Right atrium auricular region (tissue), 2 donors: ENCODE data around the gene CASTOR1. TPM values are rescaled to one million over a fixed set of nuclear protein-coding genes. Genes with fewer than 3 reads are reported as not detected.

Source experiments
- DNase-seq: peaks from one replicate; pipeline ENCODE4 v3.0.0-alpha.2; 2019; ENCODE audit warnings: low spot score
- H3K27ac ChIP-seq, 2 donors: fragments of 200-600 bp; sonication (generic); 1 replicate in 1 of 2; 2 replicates in 1 of 2; pipeline ENCODE4 v1.5.1; 2016 to 2019
- H3K27me3 ChIP-seq, 2 donors: fragments of 200-600 bp; sonication (generic); one replicate each; pipeline versions ENCODE4 v1.5.1 to v1.6.0; 2017 to 2019
- H3K36me3 ChIP-seq: fragments of 200-600 bp; sonication (generic); one replicate; pipeline ENCODE4 v1.5.1; 2016
- H3K4me1 ChIP-seq, 2 donors: fragments of 200-600 bp; sonication (generic); one replicate each; pipeline versions ENCODE4 v1.5.1 to v1.6.0; 2017 to 2019
- H3K4me3 ChIP-seq, 2 donors: fragments of 200-600 bp; sonication (generic); 1 replicate in 1 of 2; 2 replicates in 1 of 2; pipeline ENCODE4 v1.5.1; 2017 to 2019; ENCODE audit warnings: mild to moderate bottlenecking in 1 of 2, moderate library complexity in 1 of 2
- H3K9me3 ChIP-seq, 2 donors: fragments of 200-600 bp; sonication (generic); one replicate each; pipeline ENCODE4 v1.5.1; 2019
- CTCF ChIP-seq, 2 donors: fragments of 200-600 bp; sonication (generic); IDR thresholded peaks; one replicate each; pipeline ENCODE4 v1.5.1; 2019; ENCODE audit warnings: antibody characterized with exemption in 2 of 2
- total RNA-seq, 2 donors: library from RNA; depleted of rRNA; stranded (reverse); fragments of >200 nt; gene quantifications; one replicate each; pipeline ENCODE4 v1.1.0, GENCODE V29; 2016

CASTOR1 gene
- total RNA-seq, 2 donors from 2014 or later: 8.1 to 12.5 TPM

- no peak for TF ChIP-seq CTCF (IDR thresholded peaks at IDR 0.05)
- Histone ChIP-seq H3K4me1 (peaks cover 0 to 18% of the 10 kb centered on the region in 2 donors), H3K9me3 (no peaks in the 10 kb centered on the region), H3K36me3 (peaks cover 74% of the 10 kb centered on the region), H3K27me3 (no peaks in the 10 kb centered on the region), H3K27ac (no peak overlapping the region), H3K4me3 (no peak overlapping the region)
- DNase-seq: no peak
Measured at GRCh38 chr22:30334646-30335045, 45.3 kb upstream of the CASTOR1 start.

GRCh38 chr22:30333707-30334087 is 44.4 kb upstream of the CASTOR1 start:
- no peak overlapping the region for H3K4me3 ChIP-seq
- no peak overlapping the region for H3K27ac ChIP-seq
- H3K36me3 ChIP-seq: peaks cover 65% of the 10 kb centered on the region
- H3K9me3 ChIP-seq: no peaks in the 10 kb centered on the region
- TF ChIP-seq CTCF (IDR thresholded peaks at IDR 0.05): no peak
- no peaks in the 10 kb centered on the region for H3K27me3 ChIP-seq
- peaks cover 0 to 18% of the 10 kb centered on the region in 2 donors for H3K4me1 ChIP-seq
- DNase-seq: no peak

- peaks cover 59% of the 10 kb centered on the region for H3K36me3 ChIP-seq
Measured at GRCh38 chr22:30332994-30333706, 43.8 kb upstream of the CASTOR1 start.

GRCh38 chr22:30332551-30332950 is 43.2 kb upstream of the CASTOR1 start:
- H3K4me1 ChIP-seq: peaks cover 0 to 12% of the 10 kb centered on the region in 2 donors
- no peaks in the 10 kb centered on the region for H3K27me3 ChIP-seq
- H3K27ac ChIP-seq: no peak overlapping the region

More at GRCh38 chr22:30332994-30333706, 43.8 kb upstream of the CASTOR1 start:
- H3K27ac ChIP-seq: no peak overlapping the region
- H3K4me3 ChIP-seq: no peak overlapping the region
- H3K4me1 ChIP-seq: peaks cover 0 to 18% of the 10 kb centered on the region in 2 donors
- H3K27me3 ChIP-seq: no peaks in the 10 kb centered on the region
- H3K9me3 ChIP-seq: no peaks in the 10 kb centered on the region
- no peak for TF ChIP-seq CTCF (IDR thresholded peaks at IDR 0.05)
- no peak for DNase-seq

GRCh38 chr22:30328466-30329049 is 39.3 kb upstream of the CASTOR1 start:
- peaks cover 0 to 32% of the 10 kb centered on the region in 2 donors for H3K4me1 ChIP-seq
- TF ChIP-seq CTCF (IDR thresholded peaks at IDR 0.05): no peak
- no peak overlapping the region for H3K27ac ChIP-seq
- no peaks in the 10 kb centered on the region for H3K27me3 ChIP-seq
- no peaks in the 10 kb centered on the region for H3K9me3 ChIP-seq
- H3K4me3 ChIP-seq: no peak overlapping the region
- no peak for DNase-seq
- peaks cover 14% of the 10 kb centered on the region for H3K36me3 ChIP-seq

More at GRCh38 chr22:30332551-30332950, 43.2 kb upstream of the CASTOR1 start:
- no peaks in the 10 kb centered on the region for H3K9me3 ChIP-seq
- DNase-seq: no peak
- H3K36me3 ChIP-seq: peaks cover 53% of the 10 kb centered on the region
- no peak for TF ChIP-seq CTCF (IDR thresholded peaks at IDR 0.05)
- H3K4me3 ChIP-seq: no peak overlapping the region
